H1 (cell line): ENCODE measurements around the gene FCHO1. TPM values are rescaled to one million over a fixed set of nuclear protein-coding genes. Genes with fewer than 3 reads are reported as not detected.
"Not testable (repeated sequence)": the region's sequence is repeated elsewhere in the genome, so short reads cannot be mapped to it uniquely, and the experiment has no call there.

ENCODE experiments used
- CTCF ChIA-PET: fragments of 300-600 bp; sonication (Branson Sonifier 250); formaldehyde crosslinking; loops from one replicate; lab custom pipeline; 2021; ENCODE audit not compliant: partially characterized antibody; lab: Charles Lee
- POLR2A ChIA-PET: fragments of 300-600 bp; sonication (Branson Sonifier 250); formaldehyde crosslinking; loops from one replicate; lab custom pipeline; 2021; ENCODE audit warnings: inconsistent platforms; ENCODE audit not compliant: partially characterized antibody; lab: Charles Lee
- DNase-seq, 2 experiments: peaks; one replicate each; pipeline versions ENCODE4 v3.0.0 to v3.0.0-alpha.2; 2010 to 2022; ENCODE audit warnings: low spot score in 2 of 2, low read depth in 1 of 2, mixed read lengths in 1 of 2
- FAIRE-seq: peaks from 2 replicates; lab custom pipeline; 2011; peaks lifted over from hg19 to GRCh38; lab: Jason Lieb, UNC
- H2AFZ ChIP-seq: 2 replicates; pipeline ENCODE4 v1.8.1; 2012; ENCODE audit warnings: low read length, inconsistent platforms
- H2AK5ac ChIP-seq: 2 replicates; pipeline ENCODE4 v1.6.1; 2013; ENCODE audit warnings: low read depth, low read length
- H2BK120ac ChIP-seq: replicated peaks from 2 replicates; pipeline ENCODE3; 2013; ENCODE audit warnings: low read depth, low read length, inconsistent platforms
- H2BK12ac ChIP-seq: 2 replicates; pipeline ENCODE4 v1.6.1; 2013; ENCODE audit warnings: low read depth, low read length
- H2BK15ac ChIP-seq: 2 replicates; pipeline ENCODE4 v1.6.1; 2013; ENCODE audit warnings: low read length
- H2BK20ac ChIP-seq: 2 replicates; pipeline ENCODE4 v1.6.1; 2013; ENCODE audit warnings: low read length
- H2BK5ac ChIP-seq: 2 replicates; pipeline ENCODE4 v1.6.1; 2013; ENCODE audit warnings: low read depth, low read length
- H3K14ac ChIP-seq: 2 replicates; pipeline ENCODE4 v1.6.1; 2013; ENCODE audit warnings: inconsistent platforms; ENCODE audit not compliant: insufficient read length
- H3K18ac ChIP-seq: 2 replicates; pipeline ENCODE4 v1.6.1; 2013; ENCODE audit warnings: low read length; ENCODE audit errors: extremely low read depth
- H3K23ac ChIP-seq: 2 replicates; pipeline ENCODE4 v1.6.1; 2013; ENCODE audit warnings: inconsistent platforms; ENCODE audit not compliant: insufficient read length
- H3K23me2 ChIP-seq: 2 replicates; pipeline ENCODE4 v1.6.1; 2013; ENCODE audit warnings: low read depth, low read length
- H3K27ac ChIP-seq: 2 replicates; pipeline ENCODE4 v1.6.1; 2011; ENCODE audit warnings: low read depth, low read length, inconsistent platforms
- H3K27me3 ChIP-seq, 4 experiments: replicated peaks in 1 of 4; 1 replicate in 1 of 4; 2 replicates in 3 of 4; pipeline versions ENCODE4 v1.6.1 to v1.8.1; 2011 to 2013; ENCODE audit warnings: low read length in 3 of 4, mild to moderate bottlenecking in 3 of 4, inconsistent platforms in 2 of 4, mixed read lengths in 2 of 4, moderate library complexity in 1 of 4; ENCODE audit not compliant: control insufficient read depth in 3 of 4, insufficient read depth in 3 of 4; ENCODE audit errors: extremely low read depth in 1 of 4
- H3K36me3 ChIP-seq, 4 experiments: 2 replicates each; pipeline versions ENCODE4 v1.6.1 to v1.8.1; 2011 to 2013; ENCODE audit warnings: mild to moderate bottlenecking in 4 of 4, low read length in 3 of 4, moderate library complexity in 2 of 4, control low read depth in 1 of 4, inconsistent platforms in 1 of 4; ENCODE audit not compliant: insufficient read depth in 4 of 4, control insufficient read depth in 2 of 4
- H3K4ac ChIP-seq: replicated peaks from 2 replicates; pipeline ENCODE3; 2013; ENCODE audit warnings: low read length, low read depth, mixed read lengths, inconsistent platforms; ENCODE audit not compliant: insufficient read length
- H3K4me1 ChIP-seq, 4 experiments: replicated peaks in 1 of 4; 1 replicate in 1 of 4; 2 replicates in 3 of 4; pipeline versions ENCODE4 v1.6.1 to v1.8.1; 2011 to 2013; ENCODE audit warnings: low read length in 3 of 4, inconsistent platforms in 2 of 4, mixed read lengths in 1 of 4; ENCODE audit not compliant: insufficient read depth in 4 of 4, control insufficient read depth in 3 of 4
- H3K4me2 ChIP-seq, 2 experiments: 2 replicates each; pipeline versions ENCODE4 v1.6.1 to v1.8.1; 2011 to 2013; ENCODE audit warnings: low read depth in 2 of 2, low read length in 2 of 2, control low read depth in 1 of 2, inconsistent platforms in 1 of 2, mild to moderate bottlenecking in 1 of 2; ENCODE audit not compliant: insufficient read depth in 1 of 2
- H3K4me3 ChIP-seq, 4 experiments: fragments of 200-600, 300-600 bp in 1 of 4; sonication (generic), shearing (Covaris generic), sonication (Bioruptor Twin) in 1 of 4; 2 replicates each; pipeline versions ENCODE4 v1.5.1 to v1.8.1; 2011 to 2016; ENCODE audit warnings: low read length in 4 of 4, low read depth in 3 of 4, control low read depth in 2 of 4, inconsistent platforms in 2 of 4, mild to moderate bottlenecking in 2 of 4, mixed read lengths in 1 of 4, moderate library complexity in 1 of 4; ENCODE audit not compliant: insufficient read depth in 2 of 4; ENCODE audit errors: extremely low read depth in 1 of 4
- H3K56ac ChIP-seq: replicated peaks from 2 replicates; pipeline ENCODE3; 2013; ENCODE audit warnings: low read depth, mild to moderate bottlenecking, mixed read lengths, low read length, inconsistent platforms; ENCODE audit not compliant: insufficient read length
- H3K79me1 ChIP-seq: 2 replicates; pipeline ENCODE4 v1.6.1; 2013; ENCODE audit warnings: low read depth, low read length, control low read depth
- H3K79me2 ChIP-seq, 2 experiments: 2 replicates each; pipeline versions ENCODE4 v1.6.1 to v1.8.1; 2012 to 2013; ENCODE audit warnings: low read length in 2 of 2, mild to moderate bottlenecking in 2 of 2, inconsistent platforms in 1 of 2; ENCODE audit not compliant: insufficient read depth in 2 of 2, control insufficient read depth in 1 of 2
- H3K9ac ChIP-seq, 4 experiments: replicated peaks in 1 of 4; 1 replicate in 1 of 4; 2 replicates in 3 of 4; pipeline versions ENCODE4 v1.6.1 to v1.8.1; 2011 to 2013; ENCODE audit warnings: low read depth in 3 of 4, low read length in 3 of 4, control low read depth in 2 of 4, mild to moderate bottlenecking in 2 of 4, moderate library complexity in 2 of 4, inconsistent platforms in 1 of 4; ENCODE audit errors: extremely low read depth in 1 of 4
- H3K9me3 ChIP-seq, 2 experiments: 2 replicates each; pipeline versions ENCODE4 v1.6.1 to v1.8.1; 2012 to 2013; ENCODE audit warnings: mild to moderate bottlenecking in 2 of 2, moderate library complexity in 2 of 2, control low read depth in 1 of 2, inconsistent platforms in 1 of 2, low read depth in 1 of 2, low read length in 1 of 2, mixed read lengths in 1 of 2; ENCODE audit not compliant: insufficient read depth in 2 of 2
- H4K20me1 ChIP-seq, 2 experiments: replicated peaks in 1 of 2; 2 replicates each; pipeline versions ENCODE3 to v1.8.1; 2011 to 2013; ENCODE audit warnings: inconsistent platforms in 2 of 2, low read length in 2 of 2, mild to moderate bottlenecking in 1 of 2; ENCODE audit not compliant: insufficient read depth in 2 of 2, control insufficient read depth in 1 of 2
- H4K5ac ChIP-seq: 2 replicates; pipeline ENCODE4 v1.6.1; 2013; ENCODE audit warnings: low read length, low read depth, mixed read lengths, inconsistent platforms; ENCODE audit not compliant: insufficient read length
- H4K8ac ChIP-seq: 2 replicates; pipeline ENCODE4 v1.8.0; 2013; ENCODE audit warnings: mild to moderate bottlenecking, moderate library complexity, low read length, inconsistent platforms; ENCODE audit not compliant: insufficient read depth; ENCODE audit errors: extremely low read depth
- H4K91ac ChIP-seq: replicated peaks from 2 replicates; pipeline ENCODE3; 2013; ENCODE audit warnings: low read length, mixed read lengths, inconsistent platforms; ENCODE audit not compliant: insufficient read length
- HDAC2 ChIP-seq, 2 experiments: fragments of 300-600 bp in 1 of 2; sonication (generic) in 1 of 2; IDR thresholded peaks; 2 replicates each; pipeline ENCODE4 v1.6.1; 2011 to 2012; ENCODE audit warnings: low read depth in 2 of 2, low read length in 2 of 2, mild to moderate bottlenecking in 2 of 2, moderate library complexity in 2 of 2, borderline replicate concordance in 1 of 2, inconsistent platforms in 1 of 2
- POU5F1 ChIP-seq: IDR thresholded peaks from 2 replicates; pipeline ENCODE4 v1.6.1; 2011; ENCODE audit warnings: low read depth, mild to moderate bottlenecking, low read length, moderate library complexity
- WGBS, 2 experiments: shearing (Covaris generic) in 1 of 2; methylation state at CpG; one replicate each; pipeline versions ENCODE4 v1.1.6 to v1.1.7; 2013 to 2015; ENCODE audit warnings: low lambda C conversion rate in 2 of 2, mixed read lengths in 2 of 2, inconsistent platforms in 1 of 2, low coverage in 1 of 2, missing lambda C conversion rate in 1 of 2; ENCODE audit not compliant: insufficient replicate concordance in 2 of 2, insufficient coverage in 1 of 2, insufficient read length in 1 of 2; ENCODE audit errors: extremely low coverage in 1 of 2, missing lambda C conversion rate in 1 of 2; 5-methylcytosine and 5-hydroxymethylcytosine counted together
- polyA plus RNA-seq, 7 experiments: library from polyadenylated mRNA; depleted of rRNA in 3 of 7; stranded (reverse) in 5 of 7; unstranded in 2 of 7; fragments of >200 nt in 5 of 7; fragments of 200-250 nt in 2 of 7; gene quantifications; 1 replicate in 5 of 7; 2 replicates in 1 of 7; 4 replicates in 1 of 7; pipeline versions ENCODE4 v1.2.1 to v1.2.3, GENCODE V29; 2011 to 2013; ENCODE audit warnings: missing spikeins in 2 of 7, mixed read lengths in 2 of 7
- total RNA-seq: library from RNA; stranded (reverse); fragmentation: NEBNext Ultra II Directional; extraction: Animal tissue kit (Norgen Biotek cat#: 25700); gene quantifications from 2 replicates; pipeline ENCODE4 v1.2.1, GENCODE V29; 2021

The FCHO1 gene
- total and polyA plus RNA-seq, 2 of the 8 experiments (the other 6 are each of a cell fraction or from before 2014, with no cell fraction given): 13.0 to 25.9 TPM

DNA sequence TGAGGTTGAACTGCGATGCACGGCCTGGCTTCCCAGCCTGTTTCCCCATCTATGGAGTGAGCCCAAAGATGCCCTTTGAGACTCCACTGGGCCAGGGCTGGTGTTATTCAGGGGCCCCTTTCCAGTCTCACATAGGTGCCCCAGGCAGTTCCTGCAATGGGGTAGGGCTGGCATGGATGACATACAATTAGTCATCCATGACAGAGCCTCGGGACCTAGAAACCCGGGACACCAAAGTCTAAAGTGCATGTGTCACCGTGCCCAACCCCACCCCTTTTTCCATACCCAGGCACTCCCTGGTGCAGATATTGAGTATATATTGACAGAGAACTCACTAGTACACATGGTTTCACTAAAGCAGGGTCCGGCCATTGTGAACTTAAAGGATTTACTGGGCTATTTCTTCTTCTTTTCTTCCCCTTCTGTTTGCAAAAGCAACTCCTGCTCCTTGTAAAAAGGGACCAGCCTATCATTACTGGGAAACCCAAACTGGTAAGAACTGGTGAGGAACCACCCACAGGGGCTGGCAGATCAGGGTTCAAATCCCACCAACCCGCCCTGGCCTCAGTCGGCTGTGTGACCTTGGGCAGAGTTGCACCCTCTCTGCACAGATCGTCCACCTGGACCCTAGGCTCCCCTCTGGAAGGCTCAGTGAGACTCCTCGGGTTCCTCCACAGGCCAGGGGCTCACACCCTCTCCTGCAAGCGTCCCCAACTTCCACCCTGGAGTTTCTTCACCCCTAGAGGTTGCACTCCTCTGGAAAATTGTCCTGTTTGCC is 46.3 kb downstream of the FCHO1 start (continued):
- no peak for TF ChIP-seq HDAC2 (IDR thresholded peaks at IDR 0.05; ENCODE audit: borderline replicate concordance in 1 of 2, low read depth in 2 of 2, low read length in 2 of 2)
- no peak for TF ChIP-seq POU5F1

- H3K9me3 ChIP-seq, H2BK15ac ChIP-seq, H2AK5ac ChIP-seq, H3K4me2 ChIP-seq, H3K23ac ChIP-seq, H4K5ac ChIP-seq, H3K79me1 ChIP-seq, H3K9ac ChIP-seq, H3K79me2 ChIP-seq, H3K4me1 ChIP-seq, DNase-seq, FAIRE-seq, H2BK5ac ChIP-seq, H3K56ac ChIP-seq, H4K20me1 ChIP-seq, H2BK120ac ChIP-seq, H3K4ac ChIP-seq, H2BK12ac ChIP-seq, H3K27ac ChIP-seq, H4K8ac ChIP-seq, H2BK20ac ChIP-seq, H2AFZ ChIP-seq, H3K36me3 ChIP-seq, H3K27me3 ChIP-seq, H3K18ac ChIP-seq, H4K91ac ChIP-seq, H3K14ac ChIP-seq, H3K4me3 ChIP-seq: not testable (repeated sequence)
- CTCF ChIA-PET: interaction anchor here (0.7 to 1.4 kb wide), 4 partner anchors 14 to 363 kb away, joined by 3 to 5 read pairs (median 4); no protein-coding TSS in a partner anchor
- H3K23me2 ChIP-seq: peaks cover 12% of the 10 kb centered on the region; the same call in 1 of the 2 replicates
- POLR2A ChIA-PET: interaction anchor here (0.9 to 2.3 kb wide), 4 partner anchors 62 to 263 kb away, joined by 3 to 17 read pairs (median 4); partner anchors contain the start of gene RPL18A
- 96% methylated on average over 3 of the region's 3 CpGs; no CpG with 5 or more reads in 1 of the 2 experiments for WGBS, 2 experiments
Measured at GRCh38 chr19:17798599-17798998, 47.3 kb downstream of the FCHO1 start.
